Caco-2 (cell line): ENCODE data around the gene TUBGCP5. TPM values are rescaled to one million over a fixed set of nuclear protein-coding genes. Genes with fewer than 3 reads are reported as not detected.
A peak's percentile ranks its signal among the peaks of the same experiment; 100 is the strongest.
"Not testable (repeated sequence)": the region's sequence is repeated elsewhere in the genome, so short reads cannot be mapped to it uniquely, and the experiment has no call there.

Source experiments
- Bru-seq: library from RNA; stranded (reverse); fragments of 400-500 nt; gene quantifications from one replicate; lab custom pipeline; 2021; lab: Mats Ljungman, UMichigan
- BruChase-seq, 2 experiments: library from RNA; stranded (reverse); fragments of 400-500 nt; gene quantifications; one replicate each; lab custom pipeline; 2021; lab: Mats Ljungman, UMichigan
- BruUV-seq: library from RNA; stranded (reverse); fragments of 400-500 nt; replicated peaks from 2 replicates; lab custom pipeline; 2021; lab: Mats Ljungman, UMichigan
- CTCF ChIA-PET: fragments of 300-600 bp; sonication (Branson Sonifier 250); formaldehyde crosslinking; loops from one replicate; lab custom pipeline; 2022; ENCODE audit warnings: antibody characterized with exemption; lab: Charles Lee
- POLR2A ChIA-PET: fragments of 300-600 bp; sonication (Branson Sonifier 250); formaldehyde crosslinking; loops from one replicate; lab custom pipeline; 2022; ENCODE audit warnings: antibody characterized with exemption; lab: Charles Lee
- DNase-seq, 2 experiments: peaks; one replicate each; pipeline versions ENCODE4 v3.0.0 to v3.0.0-alpha.2; 2020 to 2022
- H3K27me3 ChIP-seq: replicated peaks from 2 replicates; pipeline ENCODE4 v1.6.0; 2011; ENCODE audit warnings: low read length; ENCODE audit not compliant: control insufficient read depth, insufficient read depth
- H3K36me3 ChIP-seq: 2 replicates; pipeline ENCODE4 v1.5.1; 2011; ENCODE audit warnings: low read length; ENCODE audit not compliant: control insufficient read depth, insufficient read depth
- H3K4me1 ChIP-seq: fragments of 250-450 bp; sonication (Bioruptor Pico); 2 replicates; pipeline ENCODE4 v1.5.1; 2020; ENCODE audit warnings: mild to moderate bottlenecking
- H3K4me3 ChIP-seq: 2 replicates; pipeline ENCODE4 v1.5.1; 2011; ENCODE audit warnings: low read depth, mild to moderate bottlenecking, control low read depth, low read length
- H3K9me3 ChIP-seq: fragments of 250-450 bp; sonication (Bioruptor Pico); 2 replicates; pipeline ENCODE4 v1.5.1; 2020; ENCODE audit warnings: mild to moderate bottlenecking, moderate library complexity
- H3K27ac Mint-ChIP-seq: one replicate; pipeline ENCODE4 v1.8.0; 2022; ENCODE audit warnings: mixed read lengths; ENCODE audit not compliant: unreplicated experiment
- H3K27me3 Mint-ChIP-seq: one replicate; pipeline ENCODE4 v1.8.0; 2022; ENCODE audit warnings: mixed read lengths; ENCODE audit not compliant: insufficient read depth, unreplicated experiment
- H3K36me3 Mint-ChIP-seq: one replicate; pipeline ENCODE4 v1.8.0; 2022; ENCODE audit warnings: mild to moderate bottlenecking, mixed read lengths; ENCODE audit not compliant: insufficient read depth, unreplicated experiment
- H3K4me1 Mint-ChIP-seq: one replicate; pipeline ENCODE4 v1.8.0; 2022; ENCODE audit warnings: low read depth, mixed read lengths; ENCODE audit not compliant: unreplicated experiment
- H3K4me3 Mint-ChIP-seq: one replicate; pipeline ENCODE4 v1.8.0; 2022; ENCODE audit warnings: mild to moderate bottlenecking, moderate library complexity, mixed read lengths; ENCODE audit not compliant: unreplicated experiment
- H3K9me3 Mint-ChIP-seq: one replicate; pipeline ENCODE4 v1.8.0; 2022; ENCODE audit warnings: mixed read lengths; ENCODE audit not compliant: unreplicated experiment
- CTCF ChIP-seq, 2 experiments: fragments of 200-600 bp in 1 of 2; IDR thresholded peaks; 1 replicate in 1 of 2; 2 replicates in 1 of 2; pipeline versions ENCODE4 v1.5.1 to v1.8.0; 2011 to 2022; ENCODE audit warnings: antibody characterized with exemption in 1 of 2, control low read depth in 1 of 2, inconsistent platforms in 1 of 2, low read depth in 1 of 2, low read length in 1 of 2, mild to moderate bottlenecking in 1 of 2, moderate library complexity in 1 of 2; ENCODE audit not compliant: insufficient read depth in 1 of 2, severe bottlenecking in 1 of 2, unreplicated experiment in 1 of 2
- intact Hi-C: fragments of 100-400 bp; cut with micrococcal nuclease; formaldehyde crosslinking; loops from one replicate; pipeline ENCODE4 v1.10.0; 2022; ENCODE audit not compliant: unreplicated experiment
- long read RNA-seq: library from polyadenylated mRNA; stranded (forward); transcript quantifications from one replicate; pipeline ENCODE4 v2.0.0, GENCODE V29; 2022
- total RNA-seq: library from RNA; stranded (reverse); gene quantifications from 2 replicates; pipeline ENCODE4 v1.2.3, GENCODE V29; 2022

Gene TUBGCP5
- 48.3 and 53.1 TPM in 2 replicates for total RNA-seq
- Bru-seq, nascent RNA: percentile 90 among the genes with signal in this experiment
- percentile 89 among the genes with signal in this experiment for BruChase-seq, experiment 1, labeled RNA remaining after a 2-hour chase
- percentile 85 among the genes with signal in this experiment for BruChase-seq, experiment 2, labeled RNA remaining after a 6-hour chase
- long read RNA-seq, transcript TUBGCP5-205 (23 exons, 3,849 nt): major isoform, 20 of 69 reads
- long read RNA-seq, partial matches to known transcripts: 21 of 69 reads
- long read RNA-seq, other reads (novel, unspliced or antisense): 27 of 69 reads

- H3K4me1 ChIP-seq: peaks cover 11% of the 10 kb centered on the region
- H3K27me3 ChIP-seq: no peaks in the 10 kb centered on the region
- intact Hi-C loops: loop anchor here (2.0 to 5.0 kb wide), 4 partner anchors 33 to 427 kb away; no protein-coding TSS in a partner anchor
- CTCF ChIA-PET: interaction anchor here (0.6 to 1.3 kb wide), 6 partner anchors 10 to 839 kb away, joined by 3 to 5 read pairs (median 4); no protein-coding TSS in a partner anchor
- Mint-ChIP-seq H3K27me3 (no peaks in the 10 kb centered on the region), H3K4me3 (peak within 1 kb of the TSS; percentile 99), H3K36me3 (peaks cover 22% of the 10 kb centered on the region), H3K27ac (peak within 1 kb of the TSS; percentile 99), H3K9me3 (peaks cover 3% of the 10 kb centered on the region), H3K4me1 (peaks cover 17% of the 10 kb centered on the region)
- POLR2A ChIA-PET: interaction anchor here (0.5 to 1.7 kb wide), 11 partner anchors 8 to 445 kb away, joined by 3 to 10 read pairs (median 4); partner anchors contain the start of genes CYFIP1 and NIPA2
- BruUV-seq: no TSS peak
- peak within 1 kb of the TSS; percentile 79 for H3K4me3 ChIP-seq
- peaks cover 10% of the 10 kb centered on the region for H3K36me3 ChIP-seq
- TF ChIP-seq CTCF (IDR thresholded peaks at IDR 0.05; ENCODE audit: insufficient read depth in 1 of 2, low read depth in 1 of 2, low read length in 1 of 2, severe bottlenecking in 1 of 2, unreplicated experiment in 1 of 2): peak; percentile 27 to 44
- no peaks in the 10 kb centered on the region for H3K9me3 ChIP-seq
- DNase-seq: peak; percentile 99 to 100
Measured at GRCh38 chr15:23039143-23039916, at the start of gene TUBGCP5. TUBGCP5 (minus strand) TSS chr15:23039569; CDS start chr15:23039543, 26 bp downstream.

GRCh38 chr15:23083115-23083514 lies 43.7 kb upstream of the TUBGCP5 start:
- no peak for TF ChIP-seq CTCF (IDR thresholded peaks at IDR 0.05; ENCODE audit: insufficient read depth in 1 of 2, low read depth in 1 of 2, low read length in 1 of 2, severe bottlenecking in 1 of 2, unreplicated experiment in 1 of 2)
- BruUV-seq: no TSS peak
- CTCF ChIA-PET: no interaction called here
- Mint-ChIP-seq H3K36me3 (no peaks in the 10 kb centered on the region), H3K27me3 (no peaks in the 10 kb centered on the region), H3K4me3 (no peak overlapping the region), H3K4me1 (peaks cover 17% of the 10 kb centered on the region), H3K27ac (no peak overlapping the region), H3K9me3 (no peaks in the 10 kb centered on the region)
- no peaks in the 10 kb centered on the region for H3K36me3 ChIP-seq
- POLR2A ChIA-PET: no interaction called here
- no peaks in the 10 kb centered on the region for H3K27me3 ChIP-seq
- no peaks in the 10 kb centered on the region for H3K9me3 ChIP-seq
- H3K4me3 ChIP-seq: no peak overlapping the region
- peaks cover 24% of the 10 kb centered on the region for H3K4me1 ChIP-seq
- no peak for DNase-seq
- intact Hi-C loops: no loop called here

GRCh38 chr15:23081996-23082737 lies 42.8 kb upstream of the TUBGCP5 start:
- peaks cover 24% of the 10 kb centered on the region for H3K4me1 ChIP-seq
- H3K27ac Mint-ChIP-seq: peak overlapping the region; percentile 78
- DNase-seq: peak; percentile 53 to 67
- H3K27me3 ChIP-seq, H3K36me3 Mint-ChIP-seq, BruUV-seq, intact Hi-C loops, H3K27me3 Mint-ChIP-seq, H3K4me3 ChIP-seq, H3K9me3 ChIP-seq, CTCF ChIA-PET, H3K36me3 ChIP-seq, H3K9me3 Mint-ChIP-seq, POLR2A ChIA-PET: not testable (repeated sequence)
- peaks cover 17% of the 10 kb centered on the region for H3K4me1 Mint-ChIP-seq
- peak; percentile 4 to 25 for TF ChIP-seq CTCF (IDR thresholded peaks at IDR 0.05; ENCODE audit: insufficient read depth in 1 of 2, low read depth in 1 of 2, low read length in 1 of 2, severe bottlenecking in 1 of 2, unreplicated experiment in 1 of 2)
- H3K4me3 Mint-ChIP-seq: peak overlapping the region; percentile 26
